ENCODE data around the gene SLC36A2.

The SLC36A2 gene

GRCh38 chr5:151295791-151296477 is 51.4 kb downstream of the SLC36A2 start:
- no peak for TF ChIP-seq ZNF70 (CRISPR knock-in tag; IDR thresholded peaks at IDR 0.05)
- no peak for TF ChIP-seq PPARA (CRISPR knock-in tag; IDR thresholded peaks at IDR 0.05; ENCODE audit: borderline replicate concordance)
- TF ChIP-seq ZFP30 (CRISPR knock-in tag; IDR thresholded peaks at IDR 0.05), result no peak
- TF ChIP-seq OSR1 (CRISPR knock-in tag; IDR thresholded peaks at IDR 0.05), result no peak
- no peak for TF ChIP-seq BACH2 (CRISPR knock-in tag; IDR thresholded peaks at IDR 0.05; ENCODE audit: borderline replicate concordance)
- TF ChIP-seq GLIS3 (CRISPR knock-in tag; IDR thresholded peaks at IDR 0.05), result no peak
- TF ChIP-seq, protein P1, sequence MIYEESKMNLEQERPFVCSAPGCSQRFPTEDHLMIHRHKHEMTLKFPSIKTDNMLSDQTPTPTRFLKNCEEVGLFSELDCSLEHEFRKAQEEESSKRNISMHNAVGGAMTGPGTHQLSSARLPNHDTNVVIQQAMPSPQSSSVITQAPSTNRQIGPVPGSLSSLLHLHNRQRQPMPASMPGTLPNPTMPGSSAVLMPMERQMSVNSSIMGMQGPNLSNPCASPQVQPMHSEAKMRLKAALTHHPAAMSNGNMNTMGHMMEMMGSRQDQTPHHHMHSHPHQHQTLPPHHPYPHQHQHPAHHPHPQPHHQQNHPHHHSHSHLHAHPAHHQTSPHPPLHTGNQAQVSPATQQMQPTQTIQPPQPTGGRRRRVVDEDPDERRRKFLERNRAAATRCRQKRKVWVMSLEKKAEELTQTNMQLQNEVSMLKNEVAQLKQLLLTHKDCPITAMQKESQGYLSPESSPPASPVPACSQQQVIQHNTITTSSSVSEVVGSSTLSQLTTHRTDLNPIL (CRISPR knock-in tag; IDR thresholded peaks at IDR 0.05; ENCODE audit: low read depth), result no peak
- no peak for TF ChIP-seq ZFP3 (CRISPR knock-in tag; IDR thresholded peaks at IDR 0.05)
- TF ChIP-seq ISL1 (CRISPR knock-in tag; IDR thresholded peaks at IDR 0.05), result no peak
- no peak for ATAC-seq

- no peak for ATAC-seq
- no peak for TF ChIP-seq ZNF8 (CRISPR knock-in tag; IDR thresholded peaks at IDR 0.05)
- no peak for TF ChIP-seq CSDC2 (CRISPR knock-in tag; IDR thresholded peaks at IDR 0.05)
- TF ChIP-seq, protein P1 (CRISPR knock-in tag; IDR thresholded peaks at IDR 0.05; ENCODE audit: low read depth), result no peak
- TF ChIP-seq ZFP30 (CRISPR knock-in tag; IDR thresholded peaks at IDR 0.05), result no peak
- no peak for TF ChIP-seq PPARA (CRISPR knock-in tag; IDR thresholded peaks at IDR 0.05; ENCODE audit: borderline replicate concordance)
- TF ChIP-seq TOX (CRISPR knock-in tag; IDR thresholded peaks at IDR 0.05; ENCODE audit: borderline replicate concordance), result no peak
- TF ChIP-seq OSR1 (CRISPR knock-in tag; IDR thresholded peaks at IDR 0.05), result no peak
- TF ChIP-seq ZFP3 (CRISPR knock-in tag; IDR thresholded peaks at IDR 0.05), result no peak
- TF ChIP-seq ZNF565 (CRISPR knock-in tag; conservative IDR thresholded peaks at IDR 0.05; ENCODE audit: low read depth), result no peak
- no peak for TF ChIP-seq GLIS3 (CRISPR knock-in tag; IDR thresholded peaks at IDR 0.05)
- no peak for TF ChIP-seq TSHZ2 (CRISPR knock-in tag; IDR thresholded peaks at IDR 0.05)
- TF ChIP-seq TCF4 (CRISPR knock-in tag; IDR thresholded peaks at IDR 0.05; ENCODE audit: borderline replicate concordance), result no peak
Measured at GRCh38 chr5:151295138-151295537, 52.2 kb downstream of the SLC36A2 start.

DNA sequence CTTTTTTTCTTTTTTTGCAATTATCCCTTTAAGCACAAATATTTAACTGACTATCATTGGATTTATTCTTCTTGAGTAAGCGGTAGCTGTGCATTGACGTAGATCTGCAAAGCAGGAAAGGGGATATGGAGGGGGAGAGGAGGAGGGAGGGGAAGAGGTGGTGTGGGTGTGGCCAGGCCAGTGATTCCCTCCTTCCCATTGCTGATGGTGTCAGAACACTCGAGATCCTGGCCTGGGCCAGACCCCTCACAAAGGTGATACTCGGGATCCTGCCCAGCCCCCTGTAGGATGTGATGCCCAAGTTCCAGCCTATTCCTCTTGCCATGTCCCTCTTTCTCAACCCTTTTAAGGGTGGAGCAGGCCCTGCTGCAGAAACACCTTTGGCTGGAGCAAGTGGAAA is 53.7 kb downstream of the SLC36A2 start:
- no peak for ATAC-seq
- no peak for TF ChIP-seq ZNF8 (CRISPR knock-in tag; IDR thresholded peaks at IDR 0.05)
- TF ChIP-seq, protein P2, sequence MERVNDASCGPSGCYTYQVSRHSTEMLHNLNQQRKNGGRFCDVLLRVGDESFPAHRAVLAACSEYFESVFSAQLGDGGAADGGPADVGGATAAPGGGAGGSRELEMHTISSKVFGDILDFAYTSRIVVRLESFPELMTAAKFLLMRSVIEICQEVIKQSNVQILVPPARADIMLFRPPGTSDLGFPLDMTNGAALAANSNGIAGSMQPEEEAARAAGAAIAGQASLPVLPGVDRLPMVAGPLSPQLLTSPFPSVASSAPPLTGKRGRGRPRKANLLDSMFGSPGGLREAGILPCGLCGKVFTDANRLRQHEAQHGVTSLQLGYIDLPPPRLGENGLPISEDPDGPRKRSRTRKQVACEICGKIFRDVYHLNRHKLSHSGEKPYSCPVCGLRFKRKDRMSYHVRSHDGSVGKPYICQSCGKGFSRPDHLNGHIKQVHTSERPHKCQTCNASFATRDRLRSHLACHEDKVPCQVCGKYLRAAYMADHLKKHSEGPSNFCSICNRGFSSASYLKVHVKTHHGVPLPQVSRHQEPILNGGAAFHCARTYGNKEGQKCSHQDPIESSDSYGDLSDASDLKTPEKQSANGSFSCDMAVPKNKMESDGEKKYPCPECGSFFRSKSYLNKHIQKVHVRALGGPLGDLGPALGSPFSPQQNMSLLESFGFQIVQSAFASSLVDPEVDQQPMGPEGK (CRISPR knock-in tag; IDR thresholded peaks at IDR 0.05; ENCODE audit: borderline replicate concordance), result no peak

GRCh38 chr5:151288180-151288579 is 59.2 kb downstream of the SLC36A2 start:
- no peak for ATAC-seq
- TF ChIP-seq ZNF565 (CRISPR knock-in tag; conservative IDR thresholded peaks at IDR 0.05; ENCODE audit: low read depth) (no peak), ZNF70 (CRISPR knock-in tag; IDR thresholded peaks at IDR 0.05) (peak; percentile 82)

GRCh38 chr5:151286246-151286645 is 61.1 kb downstream of the SLC36A2 start:
- no peak for TF ChIP-seq ZFP3 (CRISPR knock-in tag; IDR thresholded peaks at IDR 0.05)
- TF ChIP-seq CSRNP3 (CRISPR knock-in tag; IDR thresholded peaks at IDR 0.05), result no peak
- no peak for TF ChIP-seq CSDC2 (CRISPR knock-in tag; IDR thresholded peaks at IDR 0.05)
- no peak for TF ChIP-seq BACH2 (CRISPR knock-in tag; IDR thresholded peaks at IDR 0.05; ENCODE audit: borderline replicate concordance)
- TF ChIP-seq ZNF70 (CRISPR knock-in tag; IDR thresholded peaks at IDR 0.05), result no peak
- no peak for TF ChIP-seq ESRRG (CRISPR knock-in tag; IDR thresholded peaks at IDR 0.05)
- TF ChIP-seq GLIS3 (CRISPR knock-in tag; IDR thresholded peaks at IDR 0.05), result no peak
- no peak for TF ChIP-seq TSHZ2 (CRISPR knock-in tag; IDR thresholded peaks at IDR 0.05)
- no peak for TF ChIP-seq TOX (CRISPR knock-in tag; IDR thresholded peaks at IDR 0.05; ENCODE audit: borderline replicate concordance)
- no peak for TF ChIP-seq SNAI2 (CRISPR knock-in tag; IDR thresholded peaks at IDR 0.05)
- TF ChIP-seq PPARA (CRISPR knock-in tag; IDR thresholded peaks at IDR 0.05; ENCODE audit: borderline replicate concordance), result no peak
- ATAC-seq, result no peak

Data from SK-N-SH treated with all-trans-retinoic acid at 6 μM for 48 hours (cell line).